ENCODE data around the gene WDR59.

- TF ChIP-seq POLR2AphosphoS5 (IDR thresholded peaks at IDR 0.05) (peak in 1 of 4 donors; percentile 37), POLR2A (IDR thresholded peaks at IDR 0.05) (no peak)
Observed at GRCh38 chr16:74999219-74999608, 14.3 kb upstream of the WDR59 start.
